ENCODE data around the gene SH3PXD2B. TPM values are rescaled to one million over a fixed set of nuclear protein-coding genes. Genes with fewer than 3 reads are reported as not detected.

The SH3PXD2B gene
- total RNA-seq, 1 experiment from 2014 or later, result 12.9 TPM

DNA sequence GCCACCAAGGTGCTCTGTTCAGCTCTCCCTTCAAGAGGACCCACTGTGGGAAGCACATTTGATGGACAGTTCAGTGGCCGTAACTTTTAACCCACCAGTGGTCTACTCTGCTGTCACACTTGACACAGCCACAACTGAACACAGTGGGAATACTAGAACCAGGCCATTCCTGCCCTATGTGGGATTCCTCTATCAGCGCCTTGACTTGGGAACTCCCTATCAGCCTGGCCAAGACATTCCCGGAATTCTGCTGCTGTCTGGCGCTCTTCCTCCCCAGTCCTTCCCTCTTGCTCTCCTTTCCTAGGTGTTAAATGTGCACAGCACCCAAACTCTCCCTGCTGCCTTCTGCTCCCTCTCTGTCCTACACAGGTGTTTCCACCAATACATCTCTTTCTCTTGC is 23.1 kb upstream of the SH3PXD2B start:
- Histone ChIP-seq H3K4me3 (ENCODE audit: low read depth, low read length) (no peak overlapping the region), H3K9me3 (no peaks in the 10 kb centered on the region), H3K36me3 (ENCODE audit: control insufficient read depth, insufficient read depth, low read length) (no peaks in the 10 kb centered on the region), H3K27me3 (replicated peaks; ENCODE audit: control insufficient read depth, insufficient read depth, low read length) (no peaks in the 10 kb centered on the region), H3K4me1 (no peaks in the 10 kb centered on the region; the same call in 1 of the 2 replicates)
- ChIA-PET CTCF (no interaction called here), POLR2A (no interaction called here)
- no TSS peak for BruUV-seq (replicated peaks)
- Mint-ChIP-seq H3K27me3 (ENCODE audit: insufficient read depth, unreplicated experiment) (peaks cover 3% of the 10 kb centered on the region), H3K4me1 (ENCODE audit: low read depth, unreplicated experiment) (no peaks in the 10 kb centered on the region), H3K9me3 (ENCODE audit: unreplicated experiment) (no peaks in the 10 kb centered on the region), H3K4me3 (ENCODE audit: unreplicated experiment) (no peak overlapping the region), H3K27ac (ENCODE audit: unreplicated experiment) (no peak overlapping the region), H3K36me3 (ENCODE audit: insufficient read depth, unreplicated experiment) (peaks cover 6% of the 10 kb centered on the region)
- TF ChIP-seq, protein P1, sequence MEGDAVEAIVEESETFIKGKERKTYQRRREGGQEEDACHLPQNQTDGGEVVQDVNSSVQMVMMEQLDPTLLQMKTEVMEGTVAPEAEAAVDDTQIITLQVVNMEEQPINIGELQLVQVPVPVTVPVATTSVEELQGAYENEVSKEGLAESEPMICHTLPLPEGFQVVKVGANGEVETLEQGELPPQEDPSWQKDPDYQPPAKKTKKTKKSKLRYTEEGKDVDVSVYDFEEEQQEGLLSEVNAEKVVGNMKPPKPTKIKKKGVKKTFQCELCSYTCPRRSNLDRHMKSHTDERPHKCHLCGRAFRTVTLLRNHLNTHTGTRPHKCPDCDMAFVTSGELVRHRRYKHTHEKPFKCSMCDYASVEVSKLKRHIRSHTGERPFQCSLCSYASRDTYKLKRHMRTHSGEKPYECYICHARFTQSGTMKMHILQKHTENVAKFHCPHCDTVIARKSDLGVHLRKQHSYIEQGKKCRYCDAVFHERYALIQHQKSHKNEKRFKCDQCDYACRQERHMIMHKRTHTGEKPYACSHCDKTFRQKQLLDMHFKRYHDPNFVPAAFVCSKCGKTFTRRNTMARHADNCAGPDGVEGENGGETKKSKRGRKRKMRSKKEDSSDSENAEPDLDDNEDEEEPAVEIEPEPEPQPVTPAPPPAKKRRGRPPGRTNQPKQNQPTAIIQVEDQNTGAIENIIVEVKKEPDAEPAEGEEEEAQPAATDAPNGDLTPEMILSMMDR (IDR thresholded peaks at IDR 0.05; ENCODE audit: insufficient read depth in 1 of 2, low read depth in 1 of 2, low read length in 1 of 2, severe bottlenecking in 1 of 2, unreplicated experiment in 1 of 2), result no peak
- intact Hi-C loops (cut with micrococcal nuclease; ENCODE audit: unreplicated experiment), result loop anchor here (5.0 to 10.0 kb wide), 2 partner anchors 97 to 165 kb away; partner anchors contain the start of gene NEURL1B
- DNase-seq, result no peak

DNA sequence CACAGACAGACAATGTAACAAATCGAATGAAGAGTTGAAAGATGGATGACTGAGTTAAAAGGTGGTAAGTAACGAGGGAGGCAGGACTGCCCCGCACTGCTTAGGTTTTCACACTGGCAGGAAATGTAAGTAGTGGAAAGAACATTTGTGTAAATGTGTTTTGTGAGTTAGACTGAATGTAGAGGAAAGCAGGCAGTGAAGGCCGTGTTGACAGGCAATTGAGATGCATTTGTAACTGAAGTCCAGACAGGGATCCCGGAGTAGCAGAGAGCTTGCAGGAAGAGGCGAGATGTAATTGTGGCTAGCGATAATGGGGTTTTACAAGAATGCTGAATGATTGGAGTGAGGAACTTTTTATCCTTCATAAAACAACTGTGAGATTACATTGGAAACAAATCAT is 20.0 kb upstream of the SH3PXD2B start:
- intact Hi-C loops (cut with micrococcal nuclease; ENCODE audit: unreplicated experiment), result loop anchor here (10.0 kb wide), 1 partner anchor 101 kb away; no protein-coding TSS in a partner anchor
- TF ChIP-seq, protein P1 (IDR thresholded peaks at IDR 0.05; ENCODE audit: insufficient read depth in 1 of 2, low read depth in 1 of 2, low read length in 1 of 2, severe bottlenecking in 1 of 2, unreplicated experiment in 1 of 2), result no peak
- ChIA-PET POLR2A (no interaction called here), CTCF (no interaction called here)
- DNase-seq, result no peak
- H3K4me3 Mint-ChIP-seq (ENCODE audit: unreplicated experiment), result no peak overlapping the region
- peaks cover 6% of the 10 kb centered on the region for H3K36me3 Mint-ChIP-seq (ENCODE audit: insufficient read depth, unreplicated experiment)
- no peaks in the 10 kb centered on the region for H3K9me3 ChIP-seq
- H3K4me1 Mint-ChIP-seq (ENCODE audit: low read depth, unreplicated experiment), result no peaks in the 10 kb centered on the region
- H3K4me1 ChIP-seq, result no peaks in the 10 kb centered on the region; the same call in 1 of the 2 replicates
- H3K27ac Mint-ChIP-seq (ENCODE audit: unreplicated experiment), result no peak overlapping the region
- peaks cover 3% of the 10 kb centered on the region for H3K27me3 Mint-ChIP-seq (ENCODE audit: insufficient read depth, unreplicated experiment)
- H3K36me3 ChIP-seq (ENCODE audit: control insufficient read depth, insufficient read depth, low read length), result no peaks in the 10 kb centered on the region
- no peaks in the 10 kb centered on the region for H3K27me3 ChIP-seq (replicated peaks; ENCODE audit: control insufficient read depth, insufficient read depth, low read length)
- H3K9me3 Mint-ChIP-seq (ENCODE audit: unreplicated experiment), result no peaks in the 10 kb centered on the region
- no peak overlapping the region for H3K4me3 ChIP-seq (ENCODE audit: low read depth, low read length)
- BruUV-seq (replicated peaks), result no TSS peak

DNA sequence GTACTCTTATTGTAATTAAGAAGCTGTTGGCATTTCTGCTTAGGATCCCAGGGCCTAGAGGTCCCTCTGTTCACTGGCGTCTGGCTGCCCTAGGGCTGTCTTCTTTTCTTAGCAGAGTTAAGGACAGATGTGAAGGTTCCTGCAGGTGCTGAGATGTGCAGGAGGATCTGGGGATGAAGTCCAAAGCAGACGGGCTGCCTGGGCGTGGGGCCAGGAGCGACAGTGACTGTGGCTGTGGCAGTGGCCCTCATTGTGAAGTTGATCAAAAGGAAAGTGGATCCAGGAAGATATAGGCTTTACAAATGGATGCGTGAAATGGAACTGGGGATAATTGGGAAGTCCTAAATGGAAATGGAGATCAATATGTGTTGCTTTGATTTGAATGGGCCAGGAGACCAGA is 19.1 kb upstream of the SH3PXD2B start:
- no peaks in the 10 kb centered on the region for H3K9me3 Mint-ChIP-seq (ENCODE audit: unreplicated experiment)
- H3K36me3 Mint-ChIP-seq (ENCODE audit: insufficient read depth, unreplicated experiment), result no peaks in the 10 kb centered on the region
- TF ChIP-seq, protein P1 (IDR thresholded peaks at IDR 0.05; ENCODE audit: insufficient read depth in 1 of 2, low read depth in 1 of 2, low read length in 1 of 2, severe bottlenecking in 1 of 2, unreplicated experiment in 1 of 2), result no peak
- no peaks in the 10 kb centered on the region for H3K4me1 ChIP-seq
- no peak for DNase-seq
- no peaks in the 10 kb centered on the region for H3K27me3 ChIP-seq (replicated peaks; ENCODE audit: control insufficient read depth, insufficient read depth, low read length)
- ChIA-PET CTCF (no interaction called here), POLR2A (no interaction called here)
- H3K36me3 ChIP-seq (ENCODE audit: control insufficient read depth, insufficient read depth, low read length), result no peaks in the 10 kb centered on the region
- H3K4me3 Mint-ChIP-seq (ENCODE audit: unreplicated experiment), result no peak overlapping the region
- no peaks in the 10 kb centered on the region for H3K4me1 Mint-ChIP-seq (ENCODE audit: low read depth, unreplicated experiment)
- BruUV-seq (replicated peaks), result no TSS peak
- H3K4me3 ChIP-seq (ENCODE audit: low read depth, low read length), result no peak overlapping the region
- no peaks in the 10 kb centered on the region for H3K9me3 ChIP-seq
- no peak overlapping the region for H3K27ac Mint-ChIP-seq (ENCODE audit: unreplicated experiment)
- intact Hi-C loops (cut with micrococcal nuclease; ENCODE audit: unreplicated experiment), result loop anchor here (10.0 kb wide), 1 partner anchor 101 kb away; no protein-coding TSS in a partner anchor
- peaks cover 6% of the 10 kb centered on the region for H3K27me3 Mint-ChIP-seq (ENCODE audit: insufficient read depth, unreplicated experiment)
